Transverse colon (tissue), 3 donors: ENCODE measurements around the gene TOMM34.

ENCODE experiments used
- CTCF ChIP-seq, 5 experiments: fragments of 200-600 bp in 3 of 5; fragments of 450-650 bp in 2 of 5; sonication (generic) in 3 of 5; IDR thresholded peaks; 1 replicate in 2 of 5; 2 replicates in 3 of 5; pipeline ENCODE4 v1.5.1; 2016 to 2017; ENCODE audit warnings: antibody characterized with exemption in 5 of 5, inconsistent platforms in 3 of 5, mild to moderate bottlenecking in 2 of 5, moderate library complexity in 1 of 5
- POLR2A ChIP-seq: fragments of 450-650 bp; IDR thresholded peaks from one replicate; pipeline ENCODE4 v1.6.1; 2016; ENCODE audit warnings: antibody characterized with exemption, mild to moderate bottlenecking, moderate library complexity

GRCh38 chr20:44962483-44962882, 2.3 kb upstream of the TOMM34 start:
- TF ChIP-seq POLR2A (no peak), CTCF (IDR thresholded peaks at IDR 0.05) (no peak)
